ENCODE results near the gene KRT36.

- TF ChIP-seq CTCF (conservative IDR thresholded peaks at IDR 0.05; ENCODE audit: low read depth in 2 of 2) (no peak), REST (IDR thresholded peaks at IDR 0.05; ENCODE audit: unreplicated experiment) (no peak), EZH2 (IDR thresholded peaks at IDR 0.05; ENCODE audit: low read depth, unreplicated experiment) (no peak), POLR2AphosphoS5 (IDR thresholded peaks at IDR 0.05; ENCODE audit: low read depth) (no peak), ZNF331 (CRISPR knock-in tag; IDR thresholded peaks at IDR 0.05; ENCODE audit: low read depth) (no peak), STAT1 (IDR thresholded peaks at IDR 0.05; ENCODE audit: unreplicated experiment) (no peak), CREB1 (CRISPR knock-in tag; IDR thresholded peaks at IDR 0.05; ENCODE audit: low read depth) (no peak), EZH2phosphoT487 (IDR thresholded peaks at IDR 0.05; ENCODE audit: unreplicated experiment) (no peak), JUNB (IDR thresholded peaks at IDR 0.05; ENCODE audit: unreplicated experiment) (no peak), ZNF114 (CRISPR knock-in tag; IDR thresholded peaks at IDR 0.05) (no peak), ETS1 (IDR thresholded peaks at IDR 0.05) (no peak), ZNF462 (CRISPR knock-in tag; IDR thresholded peaks at IDR 0.05) (no peak), NANOG (IDR thresholded peaks at IDR 0.05; ENCODE audit: borderline replicate concordance) (no peak)
These were observed 585 bp upstream of the KRT36 start for GRCh38 chr17:41490000-41490990.
